Hematopoietic multipotent progenitor cell treated with erythropoietin and hydrocortisone succinate and interleukin-3 and kit ligand, for 6 days (in vitro differentiated cells): ENCODE results near the gene FAIM.
"Not testable (repeated sequence)": the region's sequence is repeated elsewhere in the genome, so short reads cannot be mapped to it uniquely, and the experiment has no call there.

ENCODE experiments used
- DNase-seq: peaks from one replicate; pipeline ENCODE4 v3.0.0-alpha.2; 2015

Gene FAIM

GRCh38 chr3:138608322-138609135 lies at the start of gene FAIM:
Gene FAIM, plus strand, starts transcription at chr3:138608771. Its CDS starts 10,956 bp downstream, at chr3:138619727.
- peak; percentile 75 for DNase-seq

GRCh38 chr3:138559134-138559533 lies 49.4 kb upstream of the FAIM start:
- DNase-seq: no peak

GRCh38 chr3:138560501-138560900 lies 48.1 kb upstream of the FAIM start:
- DNase-seq: no peak

GRCh38 chr3:138562902-138563301 lies 45.7 kb upstream of the FAIM start:
- DNase-seq: not testable (repeated sequence)

GRCh38 chr3:138566293-138566692 lies 42.3 kb upstream of the FAIM start:
- DNase-seq: not testable (repeated sequence)

DNA sequence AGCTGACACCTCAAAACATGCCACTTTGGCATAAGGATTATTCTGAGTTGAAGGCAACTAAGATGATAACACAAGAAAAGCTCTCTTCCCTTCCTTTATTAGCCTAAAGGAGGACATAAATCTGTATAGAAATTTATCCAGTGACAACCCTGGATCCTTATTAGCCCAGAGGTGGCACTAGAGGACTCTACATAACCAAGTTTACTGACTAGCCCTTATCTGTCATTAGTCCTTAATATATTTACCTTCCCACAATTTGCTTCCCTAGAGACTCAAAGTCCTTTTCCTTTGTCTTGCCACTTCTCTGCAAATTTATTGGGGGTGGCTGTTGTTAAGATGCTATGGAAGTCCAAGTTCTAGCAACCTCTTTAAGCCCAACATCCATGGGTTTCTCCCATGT lies 41.2 kb upstream of the FAIM start:
- peak; percentile 45 for DNase-seq

GRCh38 chr3:138569090-138569489 lies 39.5 kb upstream of the FAIM start:
- no peak for DNase-seq

- DNase-seq: not testable (repeated sequence)
Measured at GRCh38 chr3:138569624-138570023, 38.9 kb upstream of the FAIM start.

- DNase-seq: no peak
Measured at GRCh38 chr3:138573138-138573537, 35.4 kb upstream of the FAIM start.

DNA sequence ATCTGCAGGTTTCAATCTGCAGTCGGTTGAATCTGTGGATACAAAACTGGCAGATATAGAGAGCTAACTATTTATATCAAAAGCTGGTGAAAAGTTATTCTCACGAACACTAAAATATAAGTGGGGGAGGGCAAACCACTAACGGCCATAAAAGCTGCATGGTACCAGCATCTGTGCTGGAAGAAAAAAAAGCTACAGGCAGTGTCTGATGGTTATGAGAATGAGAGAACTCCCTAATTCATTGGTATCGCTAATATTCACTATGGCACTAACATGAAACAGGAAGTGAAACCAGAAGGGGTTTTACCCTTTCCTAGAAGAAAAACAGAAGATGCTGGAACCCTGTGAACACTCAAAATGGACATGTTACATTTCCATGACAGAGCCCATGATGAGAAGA lies 30.4 kb upstream of the FAIM start:
- DNase-seq: peak; percentile 58

DNA sequence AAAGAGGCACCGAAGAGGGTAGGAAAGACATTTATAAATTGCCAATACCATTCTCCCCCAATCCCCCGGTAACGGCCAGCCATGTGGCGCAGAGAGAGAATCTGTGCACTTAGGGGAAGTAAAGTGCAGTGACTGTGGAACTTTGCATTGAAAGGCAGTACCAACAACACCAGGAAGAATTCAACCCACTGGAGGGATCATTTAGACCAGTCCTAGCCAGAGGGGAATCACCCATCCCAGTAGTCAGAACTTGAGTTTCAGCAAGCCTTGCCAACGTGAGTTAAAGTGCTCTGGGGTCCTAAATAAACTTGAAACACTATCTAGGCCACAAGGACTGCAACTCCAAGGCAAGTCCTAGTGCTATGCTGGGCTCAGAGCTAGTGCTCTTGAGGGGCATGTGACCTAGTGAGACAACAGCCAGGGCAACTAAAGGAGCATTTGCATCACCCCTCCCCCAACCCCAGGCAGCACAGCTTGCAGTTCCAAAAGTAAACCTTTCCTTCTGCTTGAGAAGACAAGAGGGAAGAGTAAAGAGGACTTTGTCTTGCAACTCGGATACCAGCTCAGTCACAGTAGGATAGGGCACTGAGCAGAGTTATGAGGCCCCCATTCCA lies 29.5 kb upstream of the FAIM start:
- DNase-seq: no peak

GRCh38 chr3:138587374-138587773 lies 21.2 kb upstream of the FAIM start:
- DNase-seq: no peak

- DNase-seq: no peak
Measured at GRCh38 chr3:138588445-138588844, 20.1 kb upstream of the FAIM start.

DNA sequence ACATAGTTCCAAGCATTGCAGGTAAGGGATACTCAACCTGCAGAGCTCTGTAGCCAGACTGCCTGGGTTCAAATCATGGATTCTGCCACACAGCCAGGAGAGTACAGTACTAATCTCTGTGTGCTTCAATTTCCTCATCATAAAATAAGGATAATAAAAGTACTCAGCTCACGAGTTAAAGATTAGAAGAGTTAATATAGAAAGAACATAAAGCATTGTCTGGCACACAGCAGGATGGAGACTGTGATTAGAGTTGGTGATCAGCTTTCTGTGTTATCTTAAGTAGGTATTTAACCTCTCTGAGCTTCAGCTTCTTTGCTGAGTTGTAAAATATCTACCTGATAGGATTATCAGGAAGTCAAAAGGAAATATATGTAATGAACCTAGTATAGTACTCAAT lies 17.2 kb upstream of the FAIM start:
- DNase-seq: no peak

DNA sequence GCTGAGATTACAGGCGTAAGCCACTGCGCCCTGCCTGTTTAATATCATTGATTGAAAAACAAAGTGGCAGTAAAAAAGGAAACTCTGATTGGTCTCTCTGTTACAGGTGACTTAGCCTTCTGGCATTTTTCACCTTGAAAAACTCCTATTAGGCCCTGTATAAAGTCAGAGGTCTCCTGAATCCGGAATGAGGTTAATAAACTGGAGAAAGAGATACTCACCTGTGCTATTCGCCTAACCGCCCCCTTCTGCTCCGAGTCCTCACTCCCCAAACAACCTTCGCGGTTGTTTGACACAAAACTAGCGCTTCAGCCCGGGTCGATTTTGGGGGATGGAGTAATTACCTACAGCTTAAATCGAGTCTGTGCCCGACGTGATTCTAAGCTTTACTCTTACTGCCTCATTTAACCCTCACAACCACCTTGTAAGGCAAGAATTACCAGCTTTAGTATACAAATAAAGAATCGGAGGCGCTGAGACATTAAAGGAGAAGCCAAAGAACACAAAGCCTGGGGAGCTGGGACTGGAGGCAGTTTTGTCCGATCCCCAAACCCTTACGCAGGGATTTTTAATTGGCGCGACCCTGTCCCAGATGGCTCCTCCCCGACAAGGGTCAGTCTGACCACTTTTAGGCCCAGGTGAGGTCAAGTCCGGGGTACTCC lies 15.0 kb upstream of the FAIM start:
- DNase-seq: peak; percentile 46

DNA sequence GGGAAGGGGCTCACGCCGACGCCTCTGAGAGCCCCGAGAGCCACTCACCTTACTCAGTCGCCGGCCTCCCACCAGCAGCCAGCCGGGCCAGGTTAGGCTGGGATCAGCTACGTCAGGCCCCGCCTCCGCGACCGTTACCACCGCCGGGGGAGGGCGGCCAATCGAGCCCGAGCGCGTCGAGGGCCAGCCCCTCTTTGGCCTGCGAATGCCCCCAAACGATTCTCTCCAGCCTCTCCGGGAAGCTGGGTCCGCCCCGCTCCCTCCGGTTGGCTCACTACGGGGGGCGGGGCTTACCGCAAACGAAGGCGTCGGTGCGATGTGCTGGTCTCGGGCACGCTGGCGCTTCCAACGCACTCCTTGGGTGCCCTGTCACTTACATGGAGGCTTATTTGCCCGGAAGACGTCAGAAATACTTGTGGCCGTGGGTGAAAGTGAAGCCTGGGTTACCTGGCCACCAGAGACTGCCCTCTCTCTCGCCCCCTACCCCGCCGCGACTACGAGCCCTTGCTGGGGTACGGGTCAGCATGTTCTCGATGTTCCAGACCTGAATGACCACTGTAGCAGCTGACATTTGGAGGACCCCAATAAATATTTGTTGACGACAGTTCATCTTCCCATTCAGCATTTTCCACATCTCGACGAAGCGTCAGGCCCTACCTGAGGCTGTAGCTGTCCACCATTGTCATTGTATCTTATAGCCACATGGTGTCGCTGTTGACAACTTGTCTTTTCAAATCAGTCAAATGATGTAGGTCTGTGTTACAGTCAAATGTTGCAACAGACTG lies 14.2 kb upstream of the FAIM start, which contains the start of gene CEP70:
Gene CEP70 (minus strand): TSS at position 111 of the 785 bp plus-strand sequence. CDS start 21,333 bp downstream, outside the sequence.
- DNase-seq: peak; percentile 97

DNA sequence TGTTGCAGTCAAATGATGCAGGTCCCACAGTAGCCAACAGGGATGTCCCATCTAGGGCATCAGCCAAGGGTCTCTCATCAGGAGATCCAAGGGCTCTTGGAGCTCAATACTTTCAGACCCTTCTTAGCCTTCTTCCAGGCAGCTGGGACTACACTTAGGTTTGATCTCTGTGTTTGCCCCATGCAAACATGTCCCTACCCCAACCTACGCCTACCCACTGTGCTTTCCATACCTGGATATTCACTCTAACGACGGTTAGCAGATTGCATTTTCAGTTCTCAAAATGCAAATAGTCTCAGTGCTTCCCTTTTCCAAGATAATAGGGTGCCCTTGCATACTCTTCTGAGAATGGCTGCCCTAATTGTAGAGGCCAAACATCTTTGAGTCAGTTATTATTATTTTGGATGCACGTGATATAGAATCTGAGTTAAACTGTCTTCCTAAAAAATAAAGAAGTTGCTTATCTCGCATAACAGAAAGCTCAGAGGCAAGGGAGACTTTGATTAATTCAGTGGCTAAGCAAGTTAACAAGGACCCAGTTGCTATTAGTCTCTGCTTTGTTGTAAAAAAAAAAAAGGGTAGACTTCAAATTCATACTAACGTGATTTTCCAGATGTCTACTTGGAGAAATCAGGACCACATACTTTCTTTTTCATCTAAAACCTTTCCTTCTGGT lies 13.5 kb upstream of the FAIM start:
- peak; percentile 45 for DNase-seq

DNA sequence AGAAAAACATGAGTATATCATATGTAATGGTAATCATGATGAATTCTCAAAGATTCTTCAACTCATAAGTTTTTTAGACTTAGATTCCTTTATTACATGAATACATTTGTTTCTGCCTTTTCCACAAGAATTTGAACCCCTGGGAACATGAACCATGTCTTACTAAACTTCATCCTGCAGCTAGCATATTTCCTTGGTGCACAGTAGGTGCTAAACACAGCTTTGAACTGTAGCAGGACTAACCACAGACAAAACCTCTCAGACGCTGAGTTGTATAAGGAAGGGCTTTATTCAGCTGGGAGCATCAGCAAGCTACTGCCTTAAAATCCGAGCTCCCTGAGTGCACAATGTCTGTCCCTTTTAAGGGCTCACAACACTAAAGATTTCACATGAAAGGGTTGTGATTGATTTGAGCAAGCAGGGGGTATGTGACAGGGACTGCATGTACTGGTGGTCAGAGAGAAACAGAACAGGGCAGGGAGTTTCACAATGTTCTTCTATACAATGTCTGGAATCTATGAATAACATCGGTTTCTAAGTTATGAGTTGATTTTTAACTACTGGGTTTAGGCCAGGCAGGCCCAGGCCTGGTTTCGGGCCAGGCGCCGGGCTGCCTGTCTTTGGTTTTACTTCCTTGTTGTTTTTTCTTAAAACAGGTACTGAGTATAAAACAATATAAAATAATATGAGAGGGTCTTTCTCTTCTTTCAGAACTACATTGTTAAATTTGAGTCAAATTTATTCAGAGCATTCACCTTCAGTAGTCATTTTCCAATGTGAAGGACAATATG lies 11.2 kb upstream of the FAIM start:
- DNase-seq: not testable (repeated sequence)

DNA sequence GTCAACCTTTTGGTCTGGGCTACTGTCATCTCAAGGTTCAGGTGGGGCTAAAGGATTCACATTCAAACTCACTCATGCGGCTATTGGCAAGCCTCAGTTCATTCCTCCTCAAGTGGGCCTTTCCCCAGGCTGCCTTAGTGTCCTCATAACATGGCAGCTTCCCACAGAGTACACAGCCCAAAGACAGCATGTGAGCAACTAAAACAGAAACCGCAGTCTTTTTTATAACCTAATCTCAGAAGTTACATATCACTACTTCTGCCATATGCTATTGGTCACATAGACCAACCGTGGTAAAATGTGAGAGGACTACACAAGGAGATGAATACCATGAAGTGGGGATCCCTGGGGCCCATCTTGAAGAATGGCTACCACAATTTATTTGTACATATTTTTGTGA lies 10.0 kb upstream of the FAIM start:
- no peak for DNase-seq

DNA sequence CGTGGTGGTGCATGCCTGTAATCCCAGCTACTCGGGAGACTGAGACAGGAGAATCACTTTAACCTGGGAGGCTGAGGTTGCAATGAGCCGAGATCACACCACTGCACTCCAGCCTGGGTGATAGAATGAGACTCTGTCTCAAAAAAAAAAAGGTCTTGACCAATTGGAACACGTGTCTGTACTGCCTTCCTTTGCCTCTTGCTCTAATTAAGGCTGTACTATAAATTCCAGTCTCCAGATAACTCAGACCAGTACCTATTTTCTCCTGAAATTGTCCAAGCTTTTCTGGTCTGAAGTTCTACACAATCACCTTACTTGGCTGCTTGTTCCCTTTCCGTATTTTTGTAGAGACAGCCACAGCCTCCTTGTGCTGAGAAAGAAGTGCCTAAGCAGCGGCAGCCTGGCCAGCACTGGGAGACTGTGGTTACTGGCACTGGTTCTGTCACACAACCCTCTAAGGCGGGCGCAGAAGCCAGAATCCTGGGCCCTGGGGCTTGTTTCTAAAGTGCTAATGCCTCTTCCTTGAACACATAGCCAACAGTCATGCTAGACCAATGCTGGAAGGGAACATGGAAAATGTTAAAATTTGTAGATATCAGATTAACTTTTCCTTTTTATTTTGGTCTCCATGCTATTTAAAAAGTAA lies 8.3 kb upstream of the FAIM start:
- no peak for DNase-seq

- DNase-seq: not testable (repeated sequence)
Measured at GRCh38 chr3:138601661-138602060, 6.9 kb upstream of the FAIM start.
